AG08395 (cell line): Measurements from ENCODE around the gene URB1.
"Not testable (repeated sequence)": the region's sequence is repeated elsewhere in the genome, so short reads cannot be mapped to it uniquely, and the experiment has no call there.

ENCODE experiments used
- DNase-seq: peaks from one replicate; pipeline ENCODE4 v3.0.0; 2012; ENCODE audit warnings: mixed read lengths, low spot score

The URB1 gene

DNA sequence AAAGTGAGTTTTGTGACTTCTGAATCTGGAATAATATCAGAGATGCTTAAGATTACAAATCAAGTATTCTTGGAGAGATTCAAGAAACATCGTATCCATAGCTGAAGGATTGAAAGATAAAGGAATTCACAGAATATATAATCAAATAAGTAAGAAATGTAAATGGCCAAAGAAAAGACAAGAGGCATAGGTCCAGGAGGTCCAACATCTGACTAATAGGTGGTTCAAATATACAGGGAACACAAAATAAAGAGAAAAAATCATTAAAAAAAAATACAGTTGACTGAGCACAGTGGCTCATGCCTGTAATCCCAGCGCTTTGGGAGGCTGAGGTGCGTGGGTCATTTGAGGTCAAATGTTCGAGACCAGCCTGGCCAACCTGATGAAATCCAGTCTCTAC lies 107.3 kb downstream of the URB1 start:
- DNase-seq = no peak

DNA sequence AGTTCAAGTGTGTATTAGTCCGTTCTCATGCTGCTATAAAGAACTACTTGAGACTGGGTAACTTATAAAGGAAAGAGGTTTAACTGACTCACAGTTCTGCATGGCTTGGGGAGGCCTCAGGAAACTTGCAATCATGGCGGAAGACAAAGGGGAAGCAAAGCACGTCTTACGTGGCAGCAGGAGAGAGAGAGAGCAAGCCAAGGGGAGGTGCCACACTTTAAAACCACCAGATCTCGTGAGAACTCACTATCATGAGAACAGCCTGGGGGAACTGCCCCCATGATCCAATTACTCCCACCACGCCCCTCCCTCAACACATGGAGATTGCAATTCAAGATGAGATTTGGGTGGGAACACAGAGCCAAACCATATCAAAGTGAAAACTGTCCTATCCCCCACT lies 109.8 kb downstream of the URB1 start:
- no peak for DNase-seq

DNA sequence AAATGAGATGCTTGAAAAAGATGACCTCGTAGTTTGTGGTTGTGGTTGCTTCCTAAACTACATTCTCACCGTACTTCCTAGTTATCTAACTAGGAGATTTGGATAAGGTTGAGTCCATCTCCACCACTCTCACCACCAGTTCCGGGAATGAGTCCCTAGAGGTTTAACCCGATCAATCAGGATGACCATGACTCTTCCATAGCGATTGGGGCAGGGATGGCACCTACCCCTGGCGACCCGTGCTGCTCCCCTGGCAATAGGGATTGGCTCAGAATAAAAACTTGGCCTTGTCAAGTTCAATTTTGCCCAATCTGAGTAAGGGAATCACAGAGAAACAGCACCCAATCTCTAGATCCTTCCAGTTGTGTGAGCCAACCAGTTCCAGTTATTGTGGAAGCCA lies 111.3 kb downstream of the URB1 start:
- no peak for DNase-seq

DNA sequence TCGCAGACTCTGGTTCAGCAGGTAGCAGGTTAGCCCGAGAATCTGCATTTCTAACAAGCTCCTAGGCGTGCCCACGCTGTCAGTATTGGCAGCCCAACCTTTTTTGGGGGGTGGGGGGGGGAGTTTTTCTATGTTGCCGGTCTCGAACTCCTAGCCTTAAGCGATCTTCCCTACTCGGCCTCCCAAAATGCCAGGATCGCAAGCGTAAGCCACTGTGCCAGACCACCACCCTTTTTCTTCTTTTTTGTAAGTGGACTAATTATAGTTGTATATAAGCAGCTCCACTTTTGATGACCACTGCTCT lies 113.5 kb downstream of the URB1 start:
- DNase-seq = no peak

GRCh38 chr21:32278518-32279376 lies 114.1 kb downstream of the URB1 start, which contains the start of gene MIS18A:
MIS18A (minus strand) TSS chr21:32279049; CDS start chr21:32279014, 35 bp downstream.
- peak; percentile 99 for DNase-seq

GRCh38 chr21:32278103-32278502 lies 114.7 kb downstream of the URB1 start:
- DNase-seq = no peak

GRCh38 chr21:32276671-32277070 lies 116.1 kb downstream of the URB1 start:
- no peak for DNase-seq

DNA sequence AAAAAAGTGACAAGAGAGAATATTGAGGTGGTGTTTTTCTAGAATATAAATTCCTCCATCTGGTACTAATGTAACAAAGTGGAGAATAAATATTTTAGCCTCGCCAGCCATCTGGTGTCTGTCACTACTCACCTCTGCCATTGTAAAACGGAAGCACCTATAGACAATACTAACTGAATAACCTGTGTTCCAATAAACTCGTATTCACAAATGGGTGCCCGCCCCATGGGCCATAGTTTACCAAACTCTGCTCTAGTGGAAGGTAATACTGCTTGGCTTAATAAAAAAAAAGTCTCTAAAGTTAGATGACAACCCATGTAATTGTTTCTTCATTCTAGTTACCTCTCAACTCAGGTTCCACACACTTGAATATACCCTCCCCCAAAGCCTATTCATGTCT lies 122.1 kb downstream of the URB1 start:
- no peak for DNase-seq

GRCh38 chr21:32265321-32265720 lies 127.5 kb downstream of the URB1 start:
- not testable (repeated sequence) for DNase-seq

GRCh38 chr21:32261929-32262328 lies 130.9 kb downstream of the URB1 start:
- DNase-seq = no peak
